ENCODE data around the gene USF1. TPM values are rescaled to one million over a fixed set of nuclear protein-coding genes. Genes with fewer than 3 reads are reported as not detected.
"Not testable (repeated sequence)": the region's sequence is repeated elsewhere in the genome, so short reads cannot be mapped to it uniquely, and the experiment has no call there.

USF1 gene
- total RNA-seq, 1 donor from 2014 or later: 58.0 TPM

GRCh38 chr1:161006563-161006962 lies 39.2 kb downstream of the USF1 start:
- intact Hi-C loops (cut with DNase I): no loop called here
- DNase-seq (ENCODE audit: low spot score) (no peak), ATAC-seq (no peak)

DNA sequence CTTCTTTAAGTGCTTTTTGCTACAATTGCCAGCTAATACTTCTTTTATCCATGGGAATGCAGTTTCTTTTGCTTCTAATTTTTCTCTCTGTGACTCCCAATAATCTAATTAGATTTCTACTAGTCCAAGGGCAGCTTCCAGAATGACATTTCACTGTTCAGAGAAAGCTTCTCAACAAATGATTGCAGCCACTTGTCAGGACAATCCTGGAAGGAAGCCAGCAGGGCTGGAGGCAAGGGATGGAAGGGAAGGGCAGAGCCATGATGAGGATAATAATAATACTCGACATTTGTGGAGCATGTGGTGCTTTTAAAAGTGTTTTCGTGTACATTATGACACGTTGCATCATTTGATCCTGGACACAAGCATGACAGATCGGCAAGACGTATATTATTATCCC lies 44.3 kb downstream of the USF1 start:
- ATAC-seq (no peak), DNase-seq (ENCODE audit: low spot score) (no peak)
- intact Hi-C loops (cut with DNase I): no loop called here

DNA sequence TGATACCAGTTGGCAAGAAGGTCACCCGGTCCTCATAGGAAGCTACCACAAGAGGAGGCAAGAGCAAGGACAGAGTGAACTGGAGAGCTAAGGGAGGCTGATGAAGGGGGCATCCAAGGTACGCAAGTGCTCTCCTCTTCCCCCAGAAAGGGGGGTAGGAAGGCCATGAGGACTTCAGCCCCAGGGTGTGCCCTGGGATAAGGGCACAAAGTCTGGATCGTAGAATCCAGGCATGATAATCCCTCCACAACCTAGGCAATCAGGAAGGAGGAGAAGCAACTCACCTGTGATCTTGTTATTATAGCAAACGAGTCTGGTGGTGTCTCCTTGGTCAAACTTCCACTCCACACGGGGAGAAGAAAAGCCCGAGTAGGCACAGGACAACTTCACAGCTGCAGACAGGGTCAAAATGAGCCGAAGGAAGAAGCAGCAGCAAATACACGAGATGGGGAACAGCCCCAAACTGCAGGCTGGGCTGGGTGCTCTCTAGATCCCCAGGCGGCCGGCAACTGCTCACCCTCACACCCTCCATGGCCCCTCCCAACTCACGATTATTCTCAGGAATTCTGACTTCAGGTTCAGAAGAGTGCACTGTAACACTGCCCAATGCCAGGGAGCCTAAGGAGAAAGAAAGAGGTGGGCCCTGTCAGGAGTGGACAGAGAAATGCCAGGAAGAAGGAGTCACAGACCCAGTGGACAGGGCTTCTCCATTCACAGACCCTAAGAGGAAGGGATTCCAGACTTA lies 44.9 kb downstream of the USF1 start:
- intact Hi-C loops (cut with DNase I): no loop called here
- ATAC-seq (no peak), DNase-seq (ENCODE audit: low spot score) (no peak)

- ATAC-seq (no peak), DNase-seq (ENCODE audit: low spot score) (no peak)
- intact Hi-C loops (cut with DNase I): loop anchor here (10.0 kb wide), 1 partner anchor 95 kb away; the partner anchor contains the start of gene KLHDC9
Measured at GRCh38 chr1:160999376-160999775, 46.4 kb downstream of the USF1 start.

DNA sequence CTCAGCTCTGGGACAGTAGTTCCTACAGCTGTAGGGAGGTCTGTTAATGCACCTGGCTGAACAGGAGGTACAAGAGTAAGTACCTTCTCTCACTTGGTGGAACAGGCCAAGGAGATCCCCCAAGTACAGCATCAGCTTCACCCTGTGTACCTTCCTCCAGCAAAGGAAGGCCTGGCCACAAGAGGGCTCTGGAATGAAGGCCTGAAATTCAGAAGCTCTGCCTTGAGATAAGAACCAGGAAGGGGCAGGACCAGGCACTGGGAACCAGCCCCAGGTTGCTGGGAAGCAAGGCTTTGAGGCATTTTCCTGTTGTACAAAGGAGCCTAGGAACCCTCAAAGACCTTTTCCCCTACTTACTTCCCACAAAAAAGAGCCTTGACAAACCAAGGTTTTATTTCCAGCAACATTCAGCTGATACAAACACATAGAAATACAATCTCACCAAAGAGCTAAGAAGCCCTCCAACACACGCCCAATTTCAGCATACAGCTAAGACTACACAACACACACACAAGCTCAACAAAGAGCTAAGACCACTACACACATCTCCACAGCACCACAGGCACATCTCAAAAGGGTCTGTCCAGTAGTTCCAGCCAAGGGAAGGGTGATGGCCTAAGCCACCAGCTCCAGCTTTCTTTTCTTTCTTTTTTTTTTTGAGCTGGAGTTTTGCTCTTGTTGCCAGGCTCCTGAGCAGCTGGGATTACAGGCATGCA lies 48.3 kb downstream of the USF1 start:
- ATAC-seq: peak; percentile 74
- peak; percentile 67 for DNase-seq (ENCODE audit: low spot score)
- intact Hi-C loops (cut with DNase I): loop anchor here (1.0 to 10.0 kb wide), 2 partner anchors 22 to 97 kb away; partner anchors contain the start of gene KLHDC9

DNA sequence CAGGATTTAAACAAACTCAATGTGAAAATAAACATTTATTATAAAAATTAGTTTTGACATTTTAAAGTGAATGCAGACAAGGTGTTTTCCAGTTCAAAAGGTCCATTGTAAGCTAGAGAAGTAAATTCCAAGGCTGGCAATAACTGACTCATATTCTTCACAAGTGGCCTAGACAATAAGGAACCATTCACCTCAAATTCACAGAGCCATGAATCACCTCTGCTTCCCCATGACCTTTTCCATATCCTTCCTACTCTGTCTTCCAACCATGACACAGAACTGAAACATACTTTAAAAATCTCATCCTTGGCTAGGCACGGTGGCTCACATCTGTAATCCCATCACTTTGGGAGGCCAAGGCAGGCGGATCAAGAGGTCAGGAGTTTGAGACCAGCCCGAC lies 49.6 kb downstream of the USF1 start:
- ATAC-seq (no peak), DNase-seq (ENCODE audit: low spot score) (no peak)
- intact Hi-C loops (cut with DNase I): loop anchor here (10.0 kb wide), 1 partner anchor 99 kb away; the partner anchor contains the start of gene KLHDC9

GRCh38 chr1:160993544-160994193 lies 52.1 kb downstream of the USF1 start:
- no peak for DNase-seq (ENCODE audit: low spot score)
- ATAC-seq: peak; percentile 60
- intact Hi-C loops (cut with DNase I): loop anchor here (10.0 kb wide), 1 partner anchor 101 kb away; the partner anchor contains the start of gene KLHDC9

DNA sequence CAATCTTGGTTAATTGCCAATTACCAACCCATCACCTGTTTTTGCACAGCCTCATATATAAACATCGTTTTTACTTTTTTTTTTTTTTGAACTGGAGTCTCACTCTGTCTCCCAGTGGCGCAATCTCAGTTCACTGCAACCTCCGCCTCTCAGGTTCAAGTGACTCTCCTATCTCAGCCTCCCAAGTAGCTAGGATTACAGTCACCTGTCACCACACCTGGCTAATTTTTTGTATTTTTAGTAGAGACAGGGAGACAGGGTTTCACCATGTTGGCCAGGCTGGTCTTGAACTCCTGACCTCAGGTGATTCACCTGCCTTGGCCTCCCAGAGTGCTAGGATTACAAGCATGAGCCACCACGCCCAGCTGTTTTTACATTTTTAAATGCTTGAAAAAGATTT lies 53.7 kb downstream of the USF1 start:
- not testable (repeated sequence) for ATAC-seq; DNase-seq (ENCODE audit: low spot score)
- intact Hi-C loops (cut with DNase I): loop anchor here (10.0 kb wide), 1 partner anchor 103 kb away; the partner anchor contains the start of gene KLHDC9

Other genes with a start within 250 kb of the USF1 start
- 1.2 TPM for gene LY9, start 249.8 kb downstream of the USF1 start, total RNA-seq
- 0.98 TPM for gene CD244, start 183.1 kb downstream of the USF1 start, total RNA-seq
- gene ITLN1, start 160.8 kb downstream of the USF1 start, total RNA-seq: 1.5 TPM
- not detected for gene ITLN2, start 91.2 kb downstream of the USF1 start, total RNA-seq
- 20.3 TPM for gene F11R, start 24.8 kb downstream of the USF1 start, total RNA-seq
- gene TSTD1, start 7.0 kb downstream of the USF1 start, total RNA-seq: 13.1 TPM
- 13.7 TPM for gene ARHGAP30, start 23.9 kb upstream of the USF1 start, total RNA-seq
- gene NECTIN4, start 43.6 kb upstream of the USF1 start, total RNA-seq: 0.09 TPM
- 6.6 TPM for gene KLHDC9, start 52.4 kb upstream of the USF1 start, total RNA-seq
- gene PFDN2, start 72.1 kb upstream of the USF1 start, total RNA-seq: 57.0 TPM
- gene NIT1, start 72.1 kb upstream of the USF1 start, total RNA-seq: 38.0 TPM
- gene DEDD, start 86.7 kb upstream of the USF1 start, total RNA-seq: 34.3 TPM
- gene UFC1, start 108.0 kb upstream of the USF1 start, total RNA-seq: 70.4 TPM
- 23.5 TPM for gene USP21, start 113.5 kb upstream of the USF1 start, total RNA-seq
- 25.0 TPM for gene PPOX, start 120.4 kb upstream of the USF1 start, total RNA-seq
- 21.0 TPM for gene B4GALT3, start 131.5 kb upstream of the USF1 start, total RNA-seq
- 75.9 TPM for gene ADAMTS4, start 153.1 kb upstream of the USF1 start, total RNA-seq
- 76.5 TPM for gene NDUFS2, start 156.4 kb upstream of the USF1 start, total RNA-seq
- 43.9 TPM for gene FCER1G, start 169.3 kb upstream of the USF1 start, total RNA-seq
- gene APOA2, start 177.7 kb upstream of the USF1 start, total RNA-seq: not detected
- 11.0 TPM for gene TOMM40L, start 180.1 kb upstream of the USF1 start, total RNA-seq
- not detected for gene NR1I3, start 192.2 kb upstream of the USF1 start, total RNA-seq
- 0.89 TPM for gene PCP4L1, start 212.8 kb upstream of the USF1 start, total RNA-seq

All from sciatic nerve (tissue), 2 donors.